Measurements from ENCODE around the gene RIMBP2. TPM values are rescaled to one million over a fixed set of nuclear protein-coding genes. Genes with fewer than 3 reads are reported as not detected.

The RIMBP2 gene
- polyA plus RNA-seq, 1 donor from 2014 or later = 14.6 TPM

GRCh38 chr12:130538343-130539095 lies 177.6 kb downstream of the RIMBP2 start:
- H3K9ac ChIP-seq (ENCODE audit: low read length) = no peak overlapping the region
- no peaks in the 10 kb centered on the region for H3K36me3 ChIP-seq (ENCODE audit: insufficient read depth, low read length)
- no peak overlapping the region for H3K4me2 ChIP-seq (ENCODE audit: low read length)
- no peaks in the 10 kb centered on the region for H3K9me2 ChIP-seq (ENCODE audit: insufficient read depth, low read length)
- no peak overlapping the region for H3K27ac ChIP-seq (ENCODE audit: low read length)
- TF ChIP-seq MXI1 (conservative IDR thresholded peaks at IDR 0.05; ENCODE audit: poor library complexity, severe bottlenecking) (no peak), EP300 (conservative IDR thresholded peaks at IDR 0.05; ENCODE audit: poor library complexity, severe bottlenecking) (no peak), TAF1 (IDR thresholded peaks at IDR 0.05; ENCODE audit: low read depth) (no peak), CTCF (IDR thresholded peaks at IDR 0.05; ENCODE audit: poor library complexity, severe bottlenecking) (no peak), EZH2 (IDR thresholded peaks at IDR 0.05; ENCODE audit: borderline replicate concordance, insufficient read depth, low read length, poor library complexity, severe bottlenecking) (no peak), SMC3 (conservative IDR thresholded peaks at IDR 0.05; ENCODE audit: poor library complexity) (no peak), REST (IDR thresholded peaks at IDR 0.05; ENCODE audit: borderline replicate concordance) (no peak), POLR2AphosphoS5 (IDR thresholded peaks at IDR 0.05) (no peak), RAD21 (conservative IDR thresholded peaks at IDR 0.05) (no peak)
- no peaks in the 10 kb centered on the region for H4K20me1 ChIP-seq (ENCODE audit: insufficient read depth)
- no peaks in the 10 kb centered on the region for H3K79me2 ChIP-seq (replicated peaks; ENCODE audit: insufficient read depth, low read length)
- no peak overlapping the region for H2AFZ ChIP-seq (ENCODE audit: low read depth, low read length)
- H3K27me3 ChIP-seq (ENCODE audit: insufficient read depth, low read depth, low read length) = no peaks in the 10 kb centered on the region
- no peaks in the 10 kb centered on the region for H3F3A ChIP-seq (ENCODE audit: insufficient read depth, low read length, poor library complexity, severe bottlenecking)
- H3K9me3 ChIP-seq (ENCODE audit: low read length) = peaks cover 5% of the 10 kb centered on the region
- H3K4me3 ChIP-seq (ENCODE audit: low read length) = no peak overlapping the region

GRCh38 chr12:130537655-130538054 lies 178.4 kb downstream of the RIMBP2 start:
- no peak overlapping the region for H3K9ac ChIP-seq (ENCODE audit: low read length)
- no peaks in the 10 kb centered on the region for H3K9me2 ChIP-seq (ENCODE audit: insufficient read depth, low read length)
- H2AFZ ChIP-seq (ENCODE audit: low read depth, low read length) = no peak overlapping the region
- H3K27me3 ChIP-seq (ENCODE audit: insufficient read depth, low read depth, low read length) = no peaks in the 10 kb centered on the region
- H3K4me2 ChIP-seq (ENCODE audit: low read length) = no peak overlapping the region
- H3K36me3 ChIP-seq (ENCODE audit: insufficient read depth, low read length) = no peaks in the 10 kb centered on the region
- H3F3A ChIP-seq (ENCODE audit: insufficient read depth, low read length, poor library complexity, severe bottlenecking) = no peaks in the 10 kb centered on the region
- no peak overlapping the region for H3K27ac ChIP-seq (ENCODE audit: low read length)
- TF ChIP-seq CTCF (IDR thresholded peaks at IDR 0.05; ENCODE audit: poor library complexity, severe bottlenecking) (no peak), SMC3 (conservative IDR thresholded peaks at IDR 0.05; ENCODE audit: poor library complexity) (no peak), REST (IDR thresholded peaks at IDR 0.05; ENCODE audit: borderline replicate concordance) (no peak), MXI1 (conservative IDR thresholded peaks at IDR 0.05; ENCODE audit: poor library complexity, severe bottlenecking) (no peak), TAF1 (IDR thresholded peaks at IDR 0.05; ENCODE audit: low read depth) (no peak), POLR2AphosphoS5 (IDR thresholded peaks at IDR 0.05) (no peak), EZH2 (IDR thresholded peaks at IDR 0.05; ENCODE audit: borderline replicate concordance, insufficient read depth, low read length, poor library complexity, severe bottlenecking) (no peak), EP300 (conservative IDR thresholded peaks at IDR 0.05; ENCODE audit: poor library complexity, severe bottlenecking) (no peak), RAD21 (conservative IDR thresholded peaks at IDR 0.05) (no peak)
- H4K20me1 ChIP-seq (ENCODE audit: insufficient read depth) = no peaks in the 10 kb centered on the region
- H3K79me2 ChIP-seq (replicated peaks; ENCODE audit: insufficient read depth, low read length) = no peaks in the 10 kb centered on the region
- H3K4me3 ChIP-seq (ENCODE audit: low read length) = no peak overlapping the region
- H3K9me3 ChIP-seq (ENCODE audit: low read length) = peaks cover 5% of the 10 kb centered on the region

Data from neural cell (in vitro differentiated cells).